ENCODE data around the gene ATP5ME. TPM values are rescaled to one million over a fixed set of nuclear protein-coding genes. Genes with fewer than 3 reads are reported as not detected.

The ATP5ME gene
- total RNA-seq, 1 donor from 2014 or later: 235 TPM

DNA sequence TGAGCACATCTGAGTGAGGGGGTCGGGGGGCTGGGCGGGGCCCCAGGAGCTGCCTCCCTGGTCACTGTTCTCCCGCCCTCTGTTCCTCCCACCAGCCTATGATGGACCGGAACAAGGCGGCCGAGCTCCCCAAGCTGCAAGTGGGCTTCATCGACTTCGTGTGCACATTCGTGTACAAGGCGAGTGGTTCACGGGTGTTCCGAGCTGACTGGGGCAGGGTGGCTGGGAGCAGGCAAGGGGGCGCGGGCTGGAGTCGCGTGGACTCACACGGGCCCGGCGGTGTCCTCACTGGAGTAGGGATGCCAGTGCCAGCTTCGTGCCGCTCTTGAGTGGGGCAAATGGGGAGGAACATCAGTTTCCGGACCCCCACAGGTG lies 7.7 kb downstream of the ATP5ME start:
- Mint-ChIP-seq H3K4me3 (ENCODE audit: low read depth) (no peak overlapping the region), H3K27ac (no peak overlapping the region), H3K27me3 (ENCODE audit: low read depth) (no peaks in the 10 kb centered on the region), H3K9me3 (no peaks in the 10 kb centered on the region), H3K4me1 (ENCODE audit: low read depth) (peaks cover 7% of the 10 kb centered on the region), H3K36me3 (ENCODE audit: low read depth) (peaks cover 8% of the 10 kb centered on the region)
- no peak for DNase-seq (ENCODE audit: low spot score)
- intact Hi-C loops (cut with micrococcal nuclease): no loop called here

DNA sequence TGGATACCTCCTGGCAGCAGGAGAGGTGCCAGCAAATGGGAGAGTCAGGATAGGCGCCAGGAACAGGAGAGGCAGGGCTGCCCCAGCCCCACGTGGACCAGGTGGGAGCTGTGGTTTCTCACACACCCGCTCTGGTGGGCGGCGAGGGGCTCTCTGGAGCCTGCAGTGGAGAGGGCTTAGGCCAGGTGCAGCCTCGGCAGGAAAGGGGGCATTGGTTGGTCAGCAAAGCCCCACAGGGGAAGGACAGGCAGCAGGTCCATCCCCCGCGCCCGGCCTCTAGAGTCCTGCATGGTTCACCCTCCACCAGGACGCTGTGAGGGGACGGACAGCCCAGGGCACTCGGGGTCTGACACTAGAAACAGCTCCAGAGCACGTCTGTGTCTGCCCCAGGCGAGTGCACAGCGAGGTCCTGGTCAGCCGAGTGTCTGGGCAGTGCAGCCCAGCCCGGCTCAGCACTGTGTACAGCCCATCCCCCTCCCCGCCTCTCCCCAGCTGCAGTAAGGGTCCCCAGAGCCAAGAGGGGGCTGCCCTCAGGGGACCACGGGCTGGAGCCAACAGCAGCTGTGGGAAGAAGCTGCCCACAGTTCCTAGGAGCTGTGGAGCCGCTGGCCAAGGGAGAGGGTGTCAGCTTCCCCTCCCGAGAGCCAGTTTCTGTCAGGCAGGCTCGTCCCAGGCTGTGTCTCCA lies 8.2 kb downstream of the ATP5ME start:
- H3K36me3 Mint-ChIP-seq (ENCODE audit: low read depth): peaks cover 7% of the 10 kb centered on the region
- H3K4me3 Mint-ChIP-seq (ENCODE audit: low read depth): no peak overlapping the region
- no peak overlapping the region for H3K27ac Mint-ChIP-seq
- DNase-seq (ENCODE audit: low spot score): no peak
- H3K27me3 Mint-ChIP-seq (ENCODE audit: low read depth): no peaks in the 10 kb centered on the region
- peaks cover 7% of the 10 kb centered on the region for H3K4me1 Mint-ChIP-seq (ENCODE audit: low read depth)
- no peaks in the 10 kb centered on the region for H3K9me3 Mint-ChIP-seq
- intact Hi-C loops (cut with micrococcal nuclease): no loop called here

DNA sequence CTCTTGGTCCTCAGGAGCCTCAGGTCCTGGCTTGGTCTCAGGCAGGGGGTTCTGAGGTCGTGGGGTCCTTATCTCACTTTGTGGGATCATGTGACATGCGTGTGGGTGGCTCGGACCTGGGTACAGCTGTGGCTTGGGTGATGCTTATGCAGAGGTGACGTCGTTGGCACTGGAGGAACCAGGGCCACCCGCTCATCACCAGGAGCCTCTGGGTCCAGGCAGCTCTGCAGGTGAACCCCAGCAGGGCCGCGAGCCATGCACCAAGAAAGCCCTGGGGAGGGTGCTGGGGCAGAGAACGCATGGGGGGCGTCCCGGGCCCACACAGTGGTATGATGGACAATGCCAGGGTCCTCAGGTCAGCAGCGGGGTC lies 8.7 kb downstream of the ATP5ME start:
- Mint-ChIP-seq H3K36me3 (ENCODE audit: low read depth) (peaks cover 5% of the 10 kb centered on the region), H3K4me1 (ENCODE audit: low read depth) (peaks cover 7% of the 10 kb centered on the region), H3K27me3 (ENCODE audit: low read depth) (no peaks in the 10 kb centered on the region), H3K27ac (no peak overlapping the region), H3K9me3 (no peaks in the 10 kb centered on the region), H3K4me3 (ENCODE audit: low read depth) (no peak overlapping the region)
- intact Hi-C loops (cut with micrococcal nuclease): no loop called here
- DNase-seq (ENCODE audit: low spot score): no peak

DNA sequence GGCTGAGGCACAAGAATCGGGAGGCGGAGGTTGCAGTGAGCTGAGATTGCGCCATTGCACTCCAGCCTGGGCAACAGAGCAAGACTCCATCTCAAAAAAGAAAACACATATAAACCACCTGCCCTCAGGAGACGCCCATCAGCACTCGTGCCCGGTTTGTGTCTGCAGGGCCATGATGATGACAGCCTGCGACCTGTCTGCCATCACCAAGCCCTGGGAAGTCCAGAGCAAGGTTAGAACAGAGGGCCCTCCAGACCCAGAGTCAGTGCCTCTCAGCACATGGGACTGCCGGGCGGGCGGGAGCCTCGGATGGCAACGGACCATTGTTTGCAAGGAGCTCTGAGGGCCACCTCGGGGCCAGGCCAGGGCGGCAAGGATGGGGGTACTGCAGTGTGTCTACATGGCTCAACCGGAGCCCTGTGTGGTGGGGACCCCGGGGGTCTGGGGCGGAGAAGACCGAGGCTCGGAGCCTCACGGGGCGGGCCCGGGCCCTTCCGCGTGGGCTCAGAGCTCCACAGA lies 9.3 kb downstream of the ATP5ME start:
- intact Hi-C loops (cut with micrococcal nuclease): no loop called here
- Mint-ChIP-seq H3K9me3 (no peaks in the 10 kb centered on the region), H3K4me3 (ENCODE audit: low read depth) (peak overlapping the region; percentile 79), H3K36me3 (ENCODE audit: low read depth) (peaks cover 9% of the 10 kb centered on the region), H3K4me1 (ENCODE audit: low read depth) (peaks cover 7% of the 10 kb centered on the region), H3K27me3 (ENCODE audit: low read depth) (no peaks in the 10 kb centered on the region), H3K27ac (peak overlapping the region; percentile 78)
- no peak for DNase-seq (ENCODE audit: low spot score)

DNA sequence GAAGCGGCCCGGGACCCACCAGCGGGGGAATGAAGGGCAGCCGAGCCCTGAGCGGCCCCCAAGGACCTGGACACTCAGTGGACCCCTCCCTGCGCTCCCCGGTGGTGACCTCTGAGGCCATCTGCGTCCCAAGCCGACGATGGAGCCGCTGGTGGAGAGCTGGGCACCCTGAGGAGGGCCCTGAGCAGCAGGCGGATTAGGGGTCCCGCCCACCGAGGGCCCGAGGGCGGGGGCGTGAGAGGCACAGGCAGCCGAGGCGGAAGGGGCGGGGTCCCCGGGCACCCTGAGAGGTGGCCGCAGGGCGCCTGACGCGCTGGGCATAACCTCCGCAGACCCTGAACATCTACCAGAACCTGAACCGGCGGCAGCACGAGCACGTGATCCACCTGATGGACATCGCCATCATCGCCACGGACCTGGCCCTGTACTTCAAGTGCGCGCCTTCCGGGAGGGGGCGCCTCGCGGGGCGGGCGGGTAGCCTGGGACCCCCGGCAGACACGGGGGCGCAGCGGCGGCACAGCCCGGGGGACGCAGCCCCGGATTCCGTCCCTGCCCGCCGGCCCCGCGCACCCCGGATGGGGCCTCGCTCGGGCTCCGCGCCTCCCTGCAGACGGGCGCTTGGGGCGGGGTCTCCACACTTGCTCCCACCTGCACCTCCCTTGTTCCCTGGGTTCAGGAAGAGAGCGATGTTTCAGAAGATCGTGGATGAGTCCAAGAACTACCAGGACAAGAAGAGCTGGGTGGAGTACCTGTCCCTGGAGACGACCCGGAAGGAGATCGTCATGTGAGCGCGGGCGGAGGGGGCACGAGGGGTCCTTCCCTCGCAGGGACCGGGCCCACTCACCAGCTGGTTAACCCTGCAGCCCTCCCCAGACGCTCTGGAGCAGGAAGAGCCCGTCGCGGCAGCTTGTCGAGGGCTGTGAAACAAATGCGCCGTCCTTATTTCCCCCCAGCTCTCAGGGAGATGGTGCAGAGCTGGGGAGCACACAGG lies 10.3 kb downstream of the ATP5ME start:
- intact Hi-C loops (cut with micrococcal nuclease): no loop called here
- peak; percentile 64 for DNase-seq (ENCODE audit: low spot score)
- Mint-ChIP-seq H3K4me1 (ENCODE audit: low read depth) (peaks cover 7% of the 10 kb centered on the region), H3K36me3 (ENCODE audit: low read depth) (peaks cover 9% of the 10 kb centered on the region), H3K27ac (peak overlapping the region; percentile 78), H3K9me3 (no peaks in the 10 kb centered on the region), H3K27me3 (ENCODE audit: low read depth) (no peaks in the 10 kb centered on the region), H3K4me3 (ENCODE audit: low read depth) (peak overlapping the region; percentile 80)

DNA sequence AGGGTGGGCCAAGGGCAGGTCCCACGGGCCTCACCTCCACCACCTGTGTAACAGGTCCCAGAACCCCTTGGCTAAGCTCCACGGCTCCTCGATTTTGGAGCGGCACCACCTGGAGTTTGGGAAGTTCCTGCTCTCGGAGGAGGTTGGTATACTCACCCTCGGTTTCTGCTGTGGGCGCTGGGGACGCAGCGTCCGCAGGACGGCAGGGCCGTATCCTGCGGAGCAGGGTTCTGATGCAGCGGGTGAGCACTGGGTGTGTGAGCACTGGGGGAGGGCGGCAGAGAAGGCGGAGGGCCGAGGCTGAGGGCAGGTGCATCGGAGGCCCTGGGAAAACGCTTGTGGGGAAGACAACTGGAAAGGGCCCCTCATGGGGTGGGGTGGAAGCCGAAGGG lies 11.0 kb downstream of the ATP5ME start:
- peaks cover 7% of the 10 kb centered on the region for H3K4me1 Mint-ChIP-seq (ENCODE audit: low read depth)
- DNase-seq (ENCODE audit: low spot score): no peak
- intact Hi-C loops (cut with micrococcal nuclease): no loop called here
- peak overlapping the region; percentile 80 for H3K4me3 Mint-ChIP-seq (ENCODE audit: low read depth)
- no peaks in the 10 kb centered on the region for H3K9me3 Mint-ChIP-seq
- no peaks in the 10 kb centered on the region for H3K27me3 Mint-ChIP-seq (ENCODE audit: low read depth)
- H3K27ac Mint-ChIP-seq: peak overlapping the region; percentile 78
- H3K36me3 Mint-ChIP-seq (ENCODE audit: low read depth): peaks cover 9% of the 10 kb centered on the region

DNA sequence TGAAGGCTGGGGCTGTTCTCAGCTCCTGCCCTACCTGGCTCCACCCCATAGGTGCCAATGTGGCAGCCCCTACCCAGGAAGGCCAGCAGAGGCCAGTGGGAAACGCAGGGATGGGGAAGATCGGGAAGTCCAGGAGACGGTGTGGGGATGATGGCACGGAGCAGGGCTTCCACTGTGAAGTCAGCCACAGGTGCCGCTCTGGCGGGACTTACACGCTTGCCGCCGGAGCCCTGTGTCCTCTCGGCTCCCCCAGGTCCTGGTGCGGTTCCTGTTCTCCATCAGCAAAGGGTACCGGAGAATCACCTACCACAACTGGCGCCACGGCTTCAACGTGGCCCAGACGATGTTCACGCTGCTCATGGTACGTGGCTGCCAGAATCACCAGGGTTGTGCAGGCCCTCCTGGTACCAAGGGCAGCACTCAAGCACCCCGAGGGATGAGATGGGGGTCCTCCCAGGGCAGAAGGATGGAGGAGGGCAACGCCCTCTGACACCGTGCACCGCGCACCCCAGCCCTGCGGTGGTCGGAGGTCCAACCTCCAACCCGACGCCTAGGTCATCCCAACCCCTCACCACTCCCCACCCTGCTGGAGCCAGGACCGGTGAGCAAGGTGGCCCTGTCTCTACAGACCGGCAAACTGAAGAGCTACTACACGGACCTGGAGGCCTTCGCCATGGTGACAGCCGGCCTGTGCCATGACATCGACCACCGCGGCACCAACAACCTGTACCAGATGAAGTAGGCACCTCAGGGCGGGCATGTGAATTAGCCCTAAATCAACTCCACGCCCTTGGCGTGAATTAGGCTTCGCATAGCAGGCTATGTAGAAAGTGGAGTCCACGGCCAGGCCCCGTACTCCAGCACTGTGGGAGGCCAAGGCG lies 12.0 kb downstream of the ATP5ME start:
- H3K4me3 Mint-ChIP-seq (ENCODE audit: low read depth): peak overlapping the region; percentile 80
- intact Hi-C loops (cut with micrococcal nuclease): no loop called here
- no peak for DNase-seq (ENCODE audit: low spot score)
- no peaks in the 10 kb centered on the region for H3K9me3 Mint-ChIP-seq
- no peaks in the 10 kb centered on the region for H3K27me3 Mint-ChIP-seq (ENCODE audit: low read depth)
- peaks cover 7% of the 10 kb centered on the region for H3K4me1 Mint-ChIP-seq (ENCODE audit: low read depth)
- no peak overlapping the region for H3K27ac Mint-ChIP-seq
- peaks cover 9% of the 10 kb centered on the region for H3K36me3 Mint-ChIP-seq (ENCODE audit: low read depth)

DNA sequence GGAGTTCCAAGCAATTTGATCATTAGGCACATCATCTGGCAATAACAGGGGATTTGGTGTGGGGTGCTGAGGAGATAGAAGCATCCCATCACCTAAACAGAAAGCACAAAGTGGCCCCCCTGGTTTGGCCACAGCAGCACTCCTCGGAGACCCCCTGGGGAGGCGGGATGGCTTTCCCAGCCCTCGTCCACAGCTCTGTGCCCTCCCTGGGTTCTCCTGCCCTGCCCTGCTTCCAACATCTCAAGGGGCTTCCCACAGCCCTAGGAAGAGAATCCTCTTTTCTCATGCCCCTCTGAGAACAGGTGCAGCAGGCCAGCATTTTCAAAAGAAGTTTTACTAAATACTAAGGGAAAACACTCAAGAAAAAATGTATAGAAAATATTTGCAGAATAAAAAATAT lies 12.8 kb downstream of the ATP5ME start:
- Mint-ChIP-seq H3K9me3 (no peaks in the 10 kb centered on the region), H3K27me3 (ENCODE audit: low read depth) (no peaks in the 10 kb centered on the region), H3K27ac (no peak overlapping the region), H3K36me3 (ENCODE audit: low read depth) (peaks cover 9% of the 10 kb centered on the region), H3K4me3 (ENCODE audit: low read depth) (no peak overlapping the region), H3K4me1 (ENCODE audit: low read depth) (peaks cover 7% of the 10 kb centered on the region)
- intact Hi-C loops (cut with micrococcal nuclease): no loop called here
- no peak for DNase-seq (ENCODE audit: low spot score)

DNA sequence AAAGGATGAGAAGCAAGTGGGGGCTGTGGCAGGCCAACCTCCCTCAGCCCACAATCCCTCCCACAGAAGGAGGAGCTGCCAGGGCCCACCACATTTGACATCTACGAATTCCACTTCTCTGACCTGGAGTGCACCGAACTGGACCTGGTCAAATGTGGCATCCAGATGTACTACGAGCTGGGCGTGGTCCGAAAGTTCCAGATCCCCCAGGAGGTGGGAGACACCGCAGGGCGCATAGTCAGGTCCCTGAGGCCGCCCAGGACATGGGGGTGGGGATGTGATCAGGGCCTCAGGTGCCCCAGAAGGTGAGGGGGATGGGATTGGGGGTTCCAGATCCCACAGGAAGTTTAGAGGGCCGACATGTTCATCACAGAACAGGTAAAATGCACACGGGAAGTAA lies 13.7 kb downstream of the ATP5ME start:
- Mint-ChIP-seq H3K27ac (no peak overlapping the region), H3K9me3 (no peaks in the 10 kb centered on the region), H3K4me1 (ENCODE audit: low read depth) (peaks cover 6% of the 10 kb centered on the region), H3K4me3 (ENCODE audit: low read depth) (no peak overlapping the region), H3K36me3 (ENCODE audit: low read depth) (peaks cover 9% of the 10 kb centered on the region), H3K27me3 (ENCODE audit: low read depth) (no peaks in the 10 kb centered on the region)
- intact Hi-C loops (cut with micrococcal nuclease): no loop called here
- DNase-seq (ENCODE audit: low spot score): no peak

DNA sequence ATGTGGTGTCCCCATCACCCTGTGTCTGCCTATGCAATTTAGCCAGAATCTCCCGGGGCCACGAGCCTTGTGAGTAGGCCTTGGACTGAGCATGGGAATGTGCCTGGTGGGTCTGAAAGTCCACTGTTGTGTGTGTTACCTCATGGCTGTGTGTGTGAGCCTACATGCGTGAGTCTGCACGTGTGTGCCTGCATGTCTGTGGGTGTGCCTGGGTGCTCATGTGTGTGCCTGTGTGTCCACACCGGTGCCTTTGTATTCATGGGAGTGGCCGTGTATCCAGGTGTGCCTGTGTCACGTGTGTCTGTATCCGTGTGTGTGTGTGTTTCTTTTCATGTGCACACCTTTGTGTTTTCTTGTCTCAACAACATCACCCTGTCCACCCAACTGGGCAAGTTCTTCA lies 14.2 kb downstream of the ATP5ME start:
- DNase-seq (ENCODE audit: low spot score): no peak
- intact Hi-C loops (cut with micrococcal nuclease): no loop called here
- Mint-ChIP-seq H3K27me3 (ENCODE audit: low read depth) (no peaks in the 10 kb centered on the region), H3K4me1 (ENCODE audit: low read depth) (peaks cover 4% of the 10 kb centered on the region), H3K36me3 (ENCODE audit: low read depth) (peaks cover 9% of the 10 kb centered on the region), H3K4me3 (ENCODE audit: low read depth) (no peak overlapping the region), H3K9me3 (no peaks in the 10 kb centered on the region), H3K27ac (no peak overlapping the region)

DNA sequence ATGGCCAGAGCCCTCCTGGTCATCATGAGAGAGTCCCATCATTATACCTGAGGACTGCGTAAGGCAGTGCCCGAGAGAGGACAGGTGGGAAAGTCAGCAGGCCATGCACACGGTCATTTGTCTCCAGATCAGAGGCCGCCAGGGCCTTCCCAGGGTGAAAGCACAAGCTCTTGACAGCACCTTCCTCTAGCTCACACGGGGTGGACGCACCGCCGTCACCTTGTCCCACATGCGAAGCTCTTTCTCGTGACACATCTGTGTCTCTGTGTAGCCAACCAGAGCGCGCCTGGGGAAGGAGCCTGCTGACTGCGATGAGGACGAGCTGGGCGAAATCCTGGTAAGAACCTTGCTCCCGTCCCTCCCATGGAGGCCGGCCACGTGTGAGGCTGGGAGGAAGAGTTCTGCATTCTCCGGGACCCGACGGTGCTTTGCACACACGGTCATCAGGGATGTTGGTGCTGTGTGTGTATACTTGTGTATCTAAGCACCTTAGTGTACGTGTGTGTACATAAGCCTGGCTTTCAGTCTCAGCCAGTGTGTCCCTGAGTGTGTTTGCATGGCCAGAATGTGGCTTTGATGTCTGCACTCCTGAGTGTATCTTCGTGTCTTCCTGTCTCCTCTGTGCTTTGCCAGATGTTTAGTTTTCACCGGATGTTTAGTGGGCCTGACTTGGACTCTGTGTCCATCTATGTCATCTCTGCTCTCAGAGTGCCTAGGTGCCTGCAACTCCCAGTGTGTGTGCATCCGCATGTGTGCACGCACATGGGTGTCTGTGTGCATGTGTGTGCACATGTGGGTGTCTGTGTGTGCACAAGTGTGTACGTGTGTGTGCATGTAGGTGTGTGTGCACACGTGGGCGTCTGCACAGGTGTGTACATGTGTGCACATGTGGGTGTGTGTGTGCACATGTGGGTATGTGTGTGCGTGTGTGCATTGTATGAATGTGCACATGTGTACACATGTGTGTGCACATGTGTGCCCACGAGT lies 15.1 kb downstream of the ATP5ME start:
- peaks cover 2% of the 10 kb centered on the region for H3K4me1 Mint-ChIP-seq (ENCODE audit: low read depth)
- no peaks in the 10 kb centered on the region for H3K9me3 Mint-ChIP-seq
- H3K27ac Mint-ChIP-seq: no peak overlapping the region
- H3K4me3 Mint-ChIP-seq (ENCODE audit: low read depth): no peak overlapping the region
- H3K36me3 Mint-ChIP-seq (ENCODE audit: low read depth): peaks cover 9% of the 10 kb centered on the region
- no peak for DNase-seq (ENCODE audit: low spot score)
- intact Hi-C loops (cut with micrococcal nuclease): no loop called here
- H3K27me3 Mint-ChIP-seq (ENCODE audit: low read depth): no peaks in the 10 kb centered on the region

All from activated T-helper 2 cell treated with anti-CD3 and anti-CD28 coated beads, Interferon-gamma antibody, Interleukin-2, Interleukin-4, amounts not matched to agents 10 μg/mL and 5 μg/mL and 100 μg/mL, durations not matched to agents 14 hours and 24 hours and 36 hours (primary cell).